ENCODE data around the gene DENND1C.

DENND1C gene

DNA sequence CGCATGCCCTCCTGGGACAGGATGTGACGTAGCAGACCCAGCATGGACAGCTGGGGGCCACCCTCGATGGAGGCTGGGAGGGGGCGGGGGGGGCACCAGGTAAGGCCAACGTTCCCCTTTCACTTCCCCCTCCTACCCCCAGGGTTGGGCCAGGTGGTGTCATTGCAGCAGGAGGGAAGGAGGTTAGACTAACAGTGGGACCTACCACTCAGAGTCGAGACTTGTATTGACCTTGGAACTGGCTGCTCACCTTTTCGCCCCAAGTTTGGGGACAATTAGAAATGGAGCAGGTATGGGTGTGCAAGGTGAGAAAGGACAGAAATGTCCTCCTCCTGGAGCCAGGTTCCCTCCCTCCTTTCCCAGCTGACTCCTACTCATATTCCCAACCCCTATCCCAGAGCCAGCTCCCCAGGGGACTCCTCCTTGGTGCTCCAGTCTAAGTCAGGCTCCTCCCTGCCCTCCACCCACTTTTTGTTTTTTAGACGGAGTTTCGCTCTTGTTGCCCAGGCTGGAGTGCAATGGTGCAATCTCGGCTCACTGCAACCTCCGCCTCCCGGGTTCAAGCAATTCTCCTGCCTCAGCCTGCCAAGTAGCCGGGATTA is 39.4 kb downstream of the DENND1C start:
- Histone ChIP-seq H3K9me3 (ENCODE audit: insufficient read depth, low read depth, low read length) (no peaks in the 10 kb centered on the region), H3K4me1 (ENCODE audit: insufficient read depth, low read length, poor library complexity, severe bottlenecking) (no peaks in the 10 kb centered on the region), H3K9ac (ENCODE audit: low read depth, low read length, poor library complexity, severe bottlenecking) (no peak overlapping the region), H3K79me2 (ENCODE audit: insufficient read depth, low read length) (no peaks in the 10 kb centered on the region), H2AFZ (ENCODE audit: low read length) (no peak overlapping the region), H4K20me1 (ENCODE audit: insufficient read depth, low read length, poor library complexity, severe bottlenecking) (no peaks in the 10 kb centered on the region), H3K36me3 (ENCODE audit: insufficient read depth, low read length) (no peaks in the 10 kb centered on the region), H3K9me2 (replicated peaks; ENCODE audit: low read depth, low read length) (no peaks in the 10 kb centered on the region), H3K4me3 (ENCODE audit: low read length, poor library complexity, severe bottlenecking) (no peak overlapping the region), H3F3A (ENCODE audit: low read depth) (no peaks in the 10 kb centered on the region), H3K4me2 (ENCODE audit: low read depth, low read length, poor library complexity, severe bottlenecking) (no peak overlapping the region), H3K27me3 (ENCODE audit: insufficient read depth, low read length, poor library complexity, severe bottlenecking) (no peaks in the 10 kb centered on the region)
- TF ChIP-seq CTCF (conservative IDR thresholded peaks at IDR 0.05; ENCODE audit: low read length) = no peak
- no peak for TF ChIP-seq EZH2phosphoT487 (IDR thresholded peaks at IDR 0.05; ENCODE audit: borderline replicate concordance)

DNA sequence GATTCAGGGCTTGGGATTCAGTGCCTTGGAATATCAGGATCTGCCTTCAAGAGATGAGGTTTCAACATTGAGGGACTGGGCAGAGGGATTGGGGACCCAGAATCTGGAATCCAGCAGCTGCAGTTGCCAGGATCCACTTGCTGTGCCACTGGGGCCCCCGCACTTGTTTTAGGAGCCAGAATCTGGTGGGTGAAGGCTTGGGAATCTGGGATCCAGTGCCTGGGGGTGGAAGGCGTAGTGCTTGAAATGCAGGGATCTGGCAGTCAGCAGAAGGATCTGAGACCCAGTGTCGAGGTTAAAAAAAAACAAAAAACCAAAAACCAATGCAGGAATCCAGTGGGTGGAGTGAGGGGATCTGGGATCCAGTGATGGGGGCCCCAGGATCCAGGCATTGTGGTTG is 40.7 kb downstream of the DENND1C start:
- Histone ChIP-seq H3K9me2 (replicated peaks; ENCODE audit: low read depth, low read length) (no peaks in the 10 kb centered on the region), H4K20me1 (ENCODE audit: insufficient read depth, low read length, poor library complexity, severe bottlenecking) (no peaks in the 10 kb centered on the region), H3F3A (ENCODE audit: low read depth) (no peaks in the 10 kb centered on the region), H2AFZ (ENCODE audit: low read length) (no peak overlapping the region), H3K4me3 (ENCODE audit: low read length, poor library complexity, severe bottlenecking) (no peak overlapping the region), H3K9ac (ENCODE audit: low read depth, low read length, poor library complexity, severe bottlenecking) (no peak overlapping the region), H3K4me2 (ENCODE audit: low read depth, low read length, poor library complexity, severe bottlenecking) (no peak overlapping the region), H3K36me3 (ENCODE audit: insufficient read depth, low read length) (no peaks in the 10 kb centered on the region), H3K4me1 (ENCODE audit: insufficient read depth, low read length, poor library complexity, severe bottlenecking) (no peaks in the 10 kb centered on the region), H3K27me3 (ENCODE audit: insufficient read depth, low read length, poor library complexity, severe bottlenecking) (no peaks in the 10 kb centered on the region), H3K79me2 (ENCODE audit: insufficient read depth, low read length) (no peaks in the 10 kb centered on the region), H3K9me3 (ENCODE audit: insufficient read depth, low read depth, low read length) (no peaks in the 10 kb centered on the region)
- TF ChIP-seq EZH2phosphoT487 (IDR thresholded peaks at IDR 0.05; ENCODE audit: borderline replicate concordance) (no peak), CTCF (conservative IDR thresholded peaks at IDR 0.05; ENCODE audit: low read length) (no peak)

DNA sequence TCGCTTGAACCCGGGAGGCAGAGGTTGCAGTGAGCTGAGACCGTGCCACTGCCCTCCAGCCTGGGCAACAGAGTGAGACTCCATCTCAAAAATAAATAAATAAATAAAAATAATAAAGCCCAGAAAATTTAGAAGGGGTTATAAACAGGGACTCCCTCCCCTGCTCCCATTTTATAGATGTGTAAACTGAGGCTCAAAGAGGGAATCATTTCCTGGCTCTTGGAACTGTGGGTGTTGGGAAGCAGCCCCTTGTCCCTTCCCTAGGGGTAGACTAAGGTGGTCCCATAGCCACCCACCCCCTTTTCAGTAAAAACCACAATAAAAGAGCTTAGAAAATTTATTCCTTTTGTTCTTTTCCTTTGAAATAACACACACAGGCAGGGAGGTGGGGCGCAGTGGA is 41.8 kb downstream of the DENND1C start:
- no peaks in the 10 kb centered on the region for H3K9me2 ChIP-seq (replicated peaks; ENCODE audit: low read depth, low read length)
- no peaks in the 10 kb centered on the region for H3K36me3 ChIP-seq (ENCODE audit: insufficient read depth, low read length)
- no peaks in the 10 kb centered on the region for H3K4me1 ChIP-seq (ENCODE audit: insufficient read depth, low read length, poor library complexity, severe bottlenecking)
- no peak overlapping the region for H2AFZ ChIP-seq (ENCODE audit: low read length)
- H3K79me2 ChIP-seq (ENCODE audit: insufficient read depth, low read length) = no peaks in the 10 kb centered on the region
- no peaks in the 10 kb centered on the region for H4K20me1 ChIP-seq (ENCODE audit: insufficient read depth, low read length, poor library complexity, severe bottlenecking)
- TF ChIP-seq EZH2phosphoT487 (IDR thresholded peaks at IDR 0.05; ENCODE audit: borderline replicate concordance) = no peak
- TF ChIP-seq CTCF (conservative IDR thresholded peaks at IDR 0.05; ENCODE audit: low read length) = no peak
- no peak overlapping the region for H3K9ac ChIP-seq (ENCODE audit: low read depth, low read length, poor library complexity, severe bottlenecking)
- H3K4me2 ChIP-seq (ENCODE audit: low read depth, low read length, poor library complexity, severe bottlenecking) = no peak overlapping the region
- no peaks in the 10 kb centered on the region for H3K9me3 ChIP-seq (ENCODE audit: insufficient read depth, low read depth, low read length)
- H3K27me3 ChIP-seq (ENCODE audit: insufficient read depth, low read length, poor library complexity, severe bottlenecking) = no peaks in the 10 kb centered on the region
- H3K4me3 ChIP-seq (ENCODE audit: low read length, poor library complexity, severe bottlenecking) = no peak overlapping the region
- H3F3A ChIP-seq (ENCODE audit: low read depth) = no peaks in the 10 kb centered on the region

Data from Loucy (cell line).